ENCODE results near the gene TSC2. TPM values are rescaled to one million over a fixed set of nuclear protein-coding genes. Genes with fewer than 3 reads are reported as not detected.
A peak's percentile ranks its signal among the peaks of the same experiment; 100 is the strongest.

Gene TSC2
- total and polyA plus RNA-seq, 2 of the 13 experiments (the other 11 are each of a cell fraction or from before 2014, with no cell fraction given), result 19.6 to 40.4 TPM

DNA sequence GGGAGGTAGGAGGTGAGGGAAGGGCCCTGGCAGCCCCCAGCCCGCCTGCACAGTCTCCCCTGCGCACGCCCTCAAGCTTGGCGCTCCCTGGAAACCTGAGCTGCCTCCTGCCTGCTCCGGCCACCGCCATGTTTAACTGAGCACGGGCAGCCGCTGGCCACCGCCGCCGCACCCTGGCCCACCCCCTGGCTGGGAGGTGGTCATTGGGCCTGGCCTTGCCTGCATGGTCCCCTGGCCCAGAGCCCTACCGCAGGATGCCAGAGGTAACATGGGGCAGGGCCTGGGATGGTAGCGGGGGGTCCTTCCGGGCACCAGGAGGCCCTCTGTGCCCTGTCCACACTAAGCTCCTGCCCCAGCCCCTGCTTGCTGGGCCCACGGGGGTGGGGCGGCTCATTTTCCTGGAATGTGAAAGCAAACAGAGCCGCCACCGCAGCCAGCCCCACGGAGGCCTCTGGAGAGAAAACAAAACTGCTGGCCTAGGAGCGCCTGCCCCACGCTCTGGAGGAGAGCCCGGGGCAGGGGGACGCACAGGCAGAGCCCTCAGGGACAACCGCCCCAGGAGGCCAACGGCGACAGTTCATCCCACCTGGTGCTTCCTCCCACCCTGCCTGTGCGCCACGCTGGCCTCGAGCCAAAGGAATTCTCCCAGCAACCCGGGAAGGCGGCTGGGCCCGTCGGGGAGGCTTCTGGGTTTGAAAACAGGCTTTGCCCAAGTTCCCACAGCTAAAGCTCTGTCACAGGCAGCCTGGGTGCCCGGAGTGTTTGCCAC is 12.2 kb upstream of the TSC2 start (continued):
- TF ChIP-seq IKZF1 (IDR thresholded peaks at IDR 0.05), result no peak
- peak; percentile 19; the same call in 1 of the 2 replicates for TF ChIP-seq SNAI1 (CRISPR knock-in tag; IDR thresholded peaks at IDR 0.05; ENCODE audit: borderline replicate concordance)
- TF ChIP-seq, protein P1, sequence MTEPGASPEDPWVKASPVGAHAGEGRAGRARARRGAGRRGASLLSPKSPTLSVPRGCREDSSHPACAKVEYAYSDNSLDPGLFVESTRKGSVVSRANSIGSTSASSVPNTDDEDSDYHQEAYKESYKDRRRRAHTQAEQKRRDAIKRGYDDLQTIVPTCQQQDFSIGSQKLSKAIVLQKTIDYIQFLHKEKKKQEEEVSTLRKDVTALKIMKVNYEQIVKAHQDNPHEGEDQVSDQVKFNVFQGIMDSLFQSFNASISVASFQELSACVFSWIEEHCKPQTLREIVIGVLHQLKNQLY (CRISPR knock-in tag; IDR thresholded peaks at IDR 0.05), result peak; percentile 61; the same call in 1 of the 2 replicates
- TF ChIP-seq ZNF563 (CRISPR knock-in tag; IDR thresholded peaks at IDR 0.05), result peak; percentile 13; the same call in 1 of the 2 replicates
- peak; percentile 62; the same call in 1 of the 2 replicates for TF ChIP-seq SIX4 (CRISPR knock-in tag; IDR thresholded peaks at IDR 0.05)
- peak; percentile 74 for TF ChIP-seq NR2F6 (IDR thresholded peaks at IDR 0.05)
- TF ChIP-seq NR2F6 (CRISPR knock-in tag; IDR thresholded peaks at IDR 0.05), result peak; percentile 75
- no peak for TF ChIP-seq STAT5B (CRISPR knock-in tag; IDR thresholded peaks at IDR 0.05)
- TF ChIP-seq, protein P2, sequence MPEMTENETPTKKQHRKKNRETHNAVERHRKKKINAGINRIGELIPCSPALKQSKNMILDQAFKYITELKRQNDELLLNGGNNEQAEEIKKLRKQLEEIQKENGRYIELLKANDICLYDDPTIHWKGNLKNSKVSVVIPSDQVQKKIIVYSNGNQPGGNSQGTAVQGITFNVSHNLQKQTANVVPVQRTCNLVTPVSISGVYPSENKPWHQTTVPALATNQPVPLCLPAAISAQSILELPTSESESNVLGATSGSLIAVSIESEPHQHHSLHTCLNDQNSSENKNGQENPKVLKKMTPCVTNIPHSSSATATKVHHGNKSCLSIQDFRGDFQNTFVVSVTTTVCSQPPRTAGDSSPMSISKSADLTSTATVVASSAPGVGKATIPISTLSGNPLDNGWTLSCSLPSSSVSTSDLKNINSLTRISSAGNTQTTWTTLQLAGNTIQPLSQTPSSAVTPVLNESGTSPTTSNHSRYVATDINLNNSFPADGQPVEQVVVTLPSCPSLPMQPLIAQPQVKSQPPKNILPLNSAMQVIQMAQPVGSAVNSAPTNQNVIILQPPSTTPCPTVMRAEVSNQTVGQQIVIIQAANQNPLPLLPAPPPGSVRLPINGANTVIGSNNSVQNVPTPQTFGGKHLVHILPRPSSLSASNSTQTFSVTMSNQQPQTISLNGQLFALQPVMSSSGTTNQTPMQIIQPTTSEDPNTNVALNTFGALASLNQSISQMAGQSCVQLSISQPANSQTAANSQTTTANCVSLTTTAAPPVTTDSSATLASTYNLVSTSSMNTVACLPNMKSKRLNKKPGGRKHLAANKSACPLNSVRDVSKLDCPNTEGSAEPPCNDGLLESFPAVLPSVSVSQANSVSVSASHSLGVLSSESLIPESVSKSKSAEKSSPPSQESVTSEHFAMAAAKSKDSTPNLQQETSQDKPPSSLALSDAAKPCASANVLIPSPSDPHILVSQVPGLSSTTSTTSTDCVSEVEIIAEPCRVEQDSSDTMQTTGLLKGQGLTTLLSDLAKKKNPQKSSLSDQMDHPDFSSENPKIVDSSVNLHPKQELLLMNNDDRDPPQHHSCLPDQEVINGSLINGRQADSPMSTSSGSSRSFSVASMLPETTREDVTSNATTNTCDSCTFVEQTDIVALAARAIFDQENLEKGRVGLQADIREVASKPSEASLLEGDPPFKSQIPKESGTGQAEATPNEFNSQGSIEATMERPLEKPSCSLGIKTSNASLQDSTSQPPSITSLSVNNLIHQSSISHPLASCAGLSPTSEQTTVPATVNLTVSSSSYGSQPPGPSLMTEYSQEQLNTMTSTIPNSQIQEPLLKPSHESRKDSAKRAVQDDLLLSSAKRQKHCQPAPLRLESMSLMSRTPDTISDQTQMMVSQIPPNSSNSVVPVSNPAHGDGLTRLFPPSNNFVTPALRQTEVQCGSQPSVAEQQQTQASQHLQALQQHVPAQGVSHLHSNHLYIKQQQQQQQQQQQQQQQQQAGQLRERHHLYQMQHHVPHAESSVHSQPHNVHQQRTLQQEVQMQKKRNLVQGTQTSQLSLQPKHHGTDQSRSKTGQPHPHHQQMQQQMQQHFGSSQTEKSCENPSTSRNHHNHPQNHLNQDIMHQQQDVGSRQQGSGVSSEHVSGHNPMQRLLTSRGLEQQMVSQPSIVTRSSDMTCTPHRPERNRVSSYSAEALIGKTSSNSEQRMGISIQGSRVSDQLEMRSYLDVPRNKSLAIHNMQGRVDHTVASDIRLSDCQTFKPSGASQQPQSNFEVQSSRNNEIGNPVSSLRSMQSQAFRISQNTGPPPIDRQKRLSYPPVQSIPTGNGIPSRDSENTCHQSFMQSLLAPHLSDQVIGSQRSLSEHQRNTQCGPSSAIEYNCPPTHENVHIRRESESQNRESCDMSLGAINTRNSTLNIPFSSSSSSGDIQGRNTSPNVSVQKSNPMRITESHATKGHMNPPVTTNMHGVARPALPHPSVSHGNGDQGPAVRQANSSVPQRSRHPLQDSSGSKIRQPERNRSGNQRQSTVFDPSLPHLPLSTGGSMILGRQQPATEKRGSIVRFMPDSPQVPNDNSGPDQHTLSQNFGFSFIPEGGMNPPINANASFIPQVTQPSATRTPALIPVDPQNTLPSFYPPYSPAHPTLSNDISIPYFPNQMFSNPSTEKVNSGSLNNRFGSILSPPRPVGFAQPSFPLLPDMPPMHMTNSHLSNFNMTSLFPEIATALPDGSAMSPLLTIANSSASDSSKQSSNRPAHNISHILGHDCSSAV (CRISPR knock-in tag; IDR thresholded peaks at IDR 0.05; ENCODE audit: borderline replicate concordance), result no peak
- TF ChIP-seq, protein P3, sequence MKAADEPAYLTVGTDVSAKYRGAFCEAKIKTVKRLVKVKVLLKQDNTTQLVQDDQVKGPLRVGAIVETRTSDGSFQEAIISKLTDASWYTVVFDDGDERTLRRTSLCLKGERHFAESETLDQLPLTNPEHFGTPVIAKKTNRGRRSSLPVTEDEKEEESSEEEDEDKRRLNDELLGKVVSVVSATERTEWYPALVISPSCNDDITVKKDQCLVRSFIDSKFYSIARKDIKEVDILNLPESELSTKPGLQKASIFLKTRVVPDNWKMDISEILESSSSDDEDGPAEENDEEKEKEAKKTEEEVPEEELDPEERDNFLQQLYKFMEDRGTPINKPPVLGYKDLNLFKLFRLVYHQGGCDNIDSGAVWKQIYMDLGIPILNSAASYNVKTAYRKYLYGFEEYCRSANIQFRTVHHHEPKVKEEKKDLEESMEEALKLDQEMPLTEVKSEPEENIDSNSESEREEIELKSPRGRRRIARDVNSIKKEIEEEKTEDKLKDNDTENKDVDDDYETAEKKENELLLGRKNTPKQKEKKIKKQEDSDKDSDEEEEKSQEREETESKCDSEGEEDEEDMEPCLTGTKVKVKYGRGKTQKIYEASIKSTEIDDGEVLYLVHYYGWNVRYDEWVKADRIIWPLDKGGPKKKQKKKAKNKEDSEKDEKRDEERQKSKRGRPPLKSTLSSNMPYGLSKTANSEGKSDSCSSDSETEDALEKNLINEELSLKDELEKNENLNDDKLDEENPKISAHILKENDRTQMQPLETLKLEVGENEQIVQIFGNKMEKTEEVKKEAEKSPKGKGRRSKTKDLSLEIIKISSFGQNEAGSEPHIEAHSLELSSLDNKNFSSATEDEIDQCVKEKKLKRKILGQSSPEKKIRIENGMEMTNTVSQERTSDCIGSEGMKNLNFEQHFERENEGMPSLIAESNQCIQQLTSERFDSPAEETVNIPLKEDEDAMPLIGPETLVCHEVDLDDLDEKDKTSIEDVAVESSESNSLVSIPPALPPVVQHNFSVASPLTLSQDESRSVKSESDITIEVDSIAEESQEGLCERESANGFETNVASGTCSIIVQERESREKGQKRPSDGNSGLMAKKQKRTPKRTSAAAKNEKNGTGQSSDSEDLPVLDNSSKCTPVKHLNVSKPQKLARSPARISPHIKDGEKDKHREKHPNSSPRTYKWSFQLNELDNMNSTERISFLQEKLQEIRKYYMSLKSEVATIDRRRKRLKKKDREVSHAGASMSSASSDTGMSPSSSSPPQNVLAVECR (CRISPR knock-in tag; IDR thresholded peaks at IDR 0.05; ENCODE audit: borderline replicate concordance), result peak; percentile 61; the same call in 1 of the 2 replicates
- TF ChIP-seq ZKSCAN8 (CRISPR knock-in tag; IDR thresholded peaks at IDR 0.05; ENCODE audit: borderline replicate concordance), result peak; percentile 85; the same call in 1 of the 2 replicates
- no peak for TF ChIP-seq ZNF256 (CRISPR knock-in tag; conservative IDR thresholded peaks at IDR 0.05)
- peak; percentile 75; the same call in 1 of the 2 replicates for TF ChIP-seq HOXA5 (CRISPR knock-in tag; IDR thresholded peaks at IDR 0.05)
- TF ChIP-seq, protein P4, sequence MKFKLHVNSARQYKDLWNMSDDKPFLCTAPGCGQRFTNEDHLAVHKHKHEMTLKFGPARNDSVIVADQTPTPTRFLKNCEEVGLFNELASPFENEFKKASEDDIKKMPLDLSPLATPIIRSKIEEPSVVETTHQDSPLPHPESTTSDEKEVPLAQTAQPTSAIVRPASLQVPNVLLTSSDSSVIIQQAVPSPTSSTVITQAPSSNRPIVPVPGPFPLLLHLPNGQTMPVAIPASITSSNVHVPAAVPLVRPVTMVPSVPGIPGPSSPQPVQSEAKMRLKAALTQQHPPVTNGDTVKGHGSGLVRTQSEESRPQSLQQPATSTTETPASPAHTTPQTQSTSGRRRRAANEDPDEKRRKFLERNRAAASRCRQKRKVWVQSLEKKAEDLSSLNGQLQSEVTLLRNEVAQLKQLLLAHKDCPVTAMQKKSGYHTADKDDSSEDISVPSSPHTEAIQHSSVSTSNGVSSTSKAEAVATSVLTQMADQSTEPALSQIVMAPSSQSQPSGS (CRISPR knock-in tag; IDR thresholded peaks at IDR 0.05), result peak; percentile 46; the same call in 1 of the 2 replicates
- TF ChIP-seq FOSL1 (CRISPR knock-in tag; IDR thresholded peaks at IDR 0.05; ENCODE audit: borderline replicate concordance), result no peak
